ENCODE data around the gene DLEC1.

Gene DLEC1

DNA sequence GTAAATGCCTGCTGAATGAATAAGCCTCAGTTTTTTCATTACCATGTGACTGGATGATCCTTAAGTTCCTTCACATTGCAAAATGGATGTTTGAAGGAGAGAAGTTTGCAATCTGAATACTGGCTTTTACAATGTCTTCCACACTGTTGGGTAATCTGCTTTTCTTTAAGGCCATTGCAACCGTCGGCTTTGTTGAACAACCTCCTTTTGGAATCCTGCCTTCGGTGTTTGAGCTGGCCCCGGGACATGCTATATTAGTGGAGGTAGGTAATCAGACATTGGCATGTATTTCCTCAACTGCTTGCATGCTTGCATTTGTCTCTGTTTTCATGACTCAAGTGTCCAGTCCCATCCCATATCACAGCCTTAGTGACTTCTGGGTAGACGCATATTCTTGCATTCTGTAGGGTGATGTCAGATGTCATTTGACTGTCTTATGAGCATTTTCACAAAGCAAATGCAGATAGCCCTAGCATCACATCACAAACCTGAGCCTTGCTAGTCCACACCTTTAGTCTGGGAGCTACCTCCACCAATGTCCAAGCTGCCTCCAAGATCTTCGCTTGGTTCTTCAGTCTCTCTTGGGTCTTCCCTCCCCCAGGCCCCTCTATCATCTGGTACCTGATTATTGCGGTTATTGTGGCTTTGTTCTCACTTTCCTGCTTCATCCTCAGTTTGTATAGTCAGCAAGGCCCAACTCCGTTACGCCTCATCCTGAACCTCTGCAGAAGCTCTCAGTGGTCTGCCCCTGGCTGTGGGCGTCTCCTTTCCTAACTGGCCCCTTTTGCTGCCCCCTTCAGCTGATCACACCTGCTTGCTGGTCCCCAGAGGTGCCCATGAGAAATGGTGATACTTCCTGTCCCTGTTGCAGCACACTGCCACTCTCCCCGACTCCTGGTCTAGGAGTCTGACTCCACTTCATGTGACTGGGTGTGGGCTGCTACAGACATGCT lies 49.4 kb downstream of the DLEC1 start:
- TF ChIP-seq, protein P1, sequence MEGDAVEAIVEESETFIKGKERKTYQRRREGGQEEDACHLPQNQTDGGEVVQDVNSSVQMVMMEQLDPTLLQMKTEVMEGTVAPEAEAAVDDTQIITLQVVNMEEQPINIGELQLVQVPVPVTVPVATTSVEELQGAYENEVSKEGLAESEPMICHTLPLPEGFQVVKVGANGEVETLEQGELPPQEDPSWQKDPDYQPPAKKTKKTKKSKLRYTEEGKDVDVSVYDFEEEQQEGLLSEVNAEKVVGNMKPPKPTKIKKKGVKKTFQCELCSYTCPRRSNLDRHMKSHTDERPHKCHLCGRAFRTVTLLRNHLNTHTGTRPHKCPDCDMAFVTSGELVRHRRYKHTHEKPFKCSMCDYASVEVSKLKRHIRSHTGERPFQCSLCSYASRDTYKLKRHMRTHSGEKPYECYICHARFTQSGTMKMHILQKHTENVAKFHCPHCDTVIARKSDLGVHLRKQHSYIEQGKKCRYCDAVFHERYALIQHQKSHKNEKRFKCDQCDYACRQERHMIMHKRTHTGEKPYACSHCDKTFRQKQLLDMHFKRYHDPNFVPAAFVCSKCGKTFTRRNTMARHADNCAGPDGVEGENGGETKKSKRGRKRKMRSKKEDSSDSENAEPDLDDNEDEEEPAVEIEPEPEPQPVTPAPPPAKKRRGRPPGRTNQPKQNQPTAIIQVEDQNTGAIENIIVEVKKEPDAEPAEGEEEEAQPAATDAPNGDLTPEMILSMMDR (IDR thresholded peaks at IDR 0.05; ENCODE audit: low read length, missing control alignments): no peak
- H3K4me3 ChIP-seq (replicated peaks; ENCODE audit: low read depth, low read length): no peak overlapping the region

DNA sequence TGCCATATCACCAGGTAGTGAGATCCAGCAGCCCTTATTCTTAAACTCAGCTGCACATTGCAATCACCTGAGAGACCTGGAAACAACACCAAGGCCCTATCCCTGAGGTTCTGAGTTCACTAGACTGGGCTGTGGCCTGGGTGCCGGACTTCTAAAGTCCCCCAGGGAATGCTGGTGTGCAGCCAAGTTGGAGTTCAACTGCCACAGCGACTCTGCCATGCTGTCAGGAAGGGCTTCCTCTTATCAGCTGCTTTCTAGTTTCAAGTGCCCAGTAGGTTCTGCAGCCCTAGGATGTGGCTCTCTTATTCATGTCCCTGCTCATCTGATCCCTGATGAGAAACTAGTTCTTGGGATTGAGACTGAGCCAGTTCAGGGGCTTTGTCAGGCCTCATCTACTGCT lies 50.2 kb downstream of the DLEC1 start:
- H3K4me3 ChIP-seq (replicated peaks; ENCODE audit: low read depth, low read length): no peak overlapping the region
- TF ChIP-seq, protein P1 (IDR thresholded peaks at IDR 0.05; ENCODE audit: low read length, missing control alignments): no peak
- DNase-seq (ENCODE audit: low read depth): no peak

More for the DNA sequence above, 49.4 kb downstream of the DLEC1 start:
- DNase-seq (ENCODE audit: low read depth): no peak

DNA sequence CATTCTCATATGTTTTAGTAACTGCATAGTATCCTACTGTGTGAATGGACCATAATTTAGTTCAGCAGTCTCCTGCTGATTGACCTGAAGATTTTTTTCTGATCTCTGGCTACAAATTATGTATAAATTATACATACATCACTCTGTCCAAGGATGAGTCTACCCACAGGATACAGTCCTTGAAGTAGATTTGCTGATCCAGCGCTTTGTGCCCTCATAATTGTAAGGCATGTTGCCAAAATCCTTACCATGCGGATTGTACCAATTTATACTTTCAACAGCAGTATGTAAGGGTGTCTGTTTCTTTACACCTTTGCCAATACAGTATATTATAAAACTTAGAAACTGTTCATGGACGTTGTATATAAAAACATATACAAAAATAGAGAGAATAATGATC lies 51.4 kb downstream of the DLEC1 start:
- TF ChIP-seq, protein P1 (IDR thresholded peaks at IDR 0.05; ENCODE audit: low read length, missing control alignments): no peak
- no peak for DNase-seq (ENCODE audit: low read depth)
- no peak overlapping the region for H3K4me3 ChIP-seq (replicated peaks; ENCODE audit: low read depth, low read length)

DNA sequence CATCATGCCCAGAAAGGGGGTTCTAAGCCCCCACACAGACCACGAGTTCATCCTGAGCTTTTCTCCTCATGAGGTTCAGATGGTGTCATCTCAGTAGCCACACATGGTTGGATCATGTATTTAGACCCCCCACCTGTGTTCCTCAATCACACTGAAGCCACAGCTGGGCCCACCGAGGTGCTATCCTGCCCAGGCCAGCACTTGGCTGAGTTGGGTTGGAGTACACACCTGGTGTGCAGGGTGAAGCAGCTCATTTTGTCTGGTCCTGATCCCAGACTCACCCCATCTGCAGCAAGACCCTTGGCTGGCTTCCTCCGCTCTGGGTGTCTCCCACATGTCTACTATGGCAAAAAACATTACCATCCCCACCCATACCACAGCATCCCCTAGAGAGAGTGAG lies 56.0 kb downstream of the DLEC1 start:
- TF ChIP-seq, protein P1 (IDR thresholded peaks at IDR 0.05; ENCODE audit: low read length, missing control alignments): no peak
- DNase-seq (ENCODE audit: low read depth): no peak
- no peak overlapping the region for H3K4me3 ChIP-seq (replicated peaks; ENCODE audit: low read depth, low read length)

DNA sequence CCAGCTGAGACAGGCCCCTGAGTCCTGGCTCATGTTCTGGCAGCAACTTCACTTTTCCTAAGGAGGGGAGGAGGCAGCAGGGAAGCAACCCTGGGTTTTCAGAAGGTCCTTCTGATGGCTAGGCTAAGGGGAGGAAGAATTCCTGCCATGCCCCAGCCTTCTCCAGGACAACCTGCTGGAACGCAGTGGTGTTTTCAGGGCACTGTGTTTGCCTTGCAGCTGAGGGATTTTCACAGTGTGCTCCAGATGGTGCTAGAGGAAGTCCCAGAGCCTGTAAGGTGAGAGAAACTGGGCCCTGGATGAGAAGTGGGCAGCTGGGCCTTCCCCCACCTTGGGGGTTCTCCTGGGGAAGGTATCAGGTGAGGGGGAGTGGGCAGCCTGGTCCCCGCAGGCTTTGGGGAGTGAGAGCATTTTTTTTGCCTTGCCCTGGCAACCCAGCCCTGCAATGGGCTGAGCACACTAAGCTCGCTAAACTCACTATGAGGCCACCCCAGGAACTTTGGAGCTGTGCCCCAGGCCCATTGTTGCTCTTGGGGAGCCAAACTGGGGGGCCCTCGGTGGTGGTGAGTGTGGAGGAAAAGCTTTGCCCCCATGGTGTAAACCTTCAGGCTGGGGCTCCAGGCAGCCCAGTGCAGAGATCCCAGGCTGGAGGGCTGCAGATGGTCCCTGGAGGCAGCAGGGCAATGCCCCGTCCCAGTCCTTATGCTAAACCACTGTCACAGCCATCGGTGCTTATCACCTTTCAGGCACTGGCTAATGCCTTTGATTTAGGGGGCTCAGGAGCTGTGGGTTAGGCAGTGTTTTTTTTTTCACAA lies 56.9 kb downstream of the DLEC1 start:
- TF ChIP-seq, protein P1 (IDR thresholded peaks at IDR 0.05; ENCODE audit: low read length, missing control alignments): no peak
- H3K4me3 ChIP-seq (replicated peaks; ENCODE audit: low read depth, low read length): no peak overlapping the region

DNA sequence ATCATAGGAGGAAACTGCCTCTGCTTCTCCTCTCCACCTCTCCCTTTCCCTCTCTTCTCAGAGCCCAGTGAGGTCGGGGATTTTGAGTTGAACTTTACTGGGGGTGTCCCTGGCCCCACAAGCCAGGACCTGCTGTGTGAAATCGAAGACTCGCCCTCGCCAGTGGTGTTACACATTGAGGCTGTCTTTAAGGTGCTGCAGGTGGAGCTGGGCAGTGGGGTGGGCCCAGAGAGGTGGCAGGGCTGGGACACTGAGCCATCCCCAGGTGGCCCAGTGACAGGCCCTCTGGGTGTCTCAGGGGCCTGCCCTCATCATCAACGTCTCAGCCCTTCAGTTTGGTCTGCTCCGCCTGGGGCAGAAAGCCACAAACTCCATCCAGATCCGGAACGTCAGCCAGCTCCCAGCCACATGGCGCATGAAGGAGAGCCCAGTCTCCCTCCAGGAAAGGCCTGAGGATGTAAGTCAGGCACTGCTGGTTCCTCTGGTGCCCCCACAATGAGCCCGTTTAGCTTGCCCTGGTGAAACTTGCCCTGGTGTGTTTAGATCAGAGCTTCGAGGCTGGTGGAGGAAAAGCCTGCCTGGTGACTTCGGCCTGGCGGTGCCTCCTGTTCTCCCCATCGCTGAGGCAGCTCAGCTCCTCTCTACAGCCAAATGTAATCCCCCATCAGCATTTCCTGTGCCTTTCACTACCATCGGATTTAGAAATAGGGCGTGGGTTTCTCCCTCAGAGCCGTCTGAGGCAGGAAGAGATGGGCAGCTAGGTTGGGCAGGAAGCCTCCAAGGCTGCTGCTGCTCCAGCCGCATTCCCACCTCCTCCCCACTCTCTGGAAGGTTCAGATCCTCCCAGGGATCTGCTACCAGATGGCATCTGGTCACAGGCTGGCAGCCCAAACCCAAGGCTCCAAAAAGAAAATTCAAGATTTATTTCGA lies 58.7 kb downstream of the DLEC1 start:
- no peak overlapping the region for H3K4me3 ChIP-seq (replicated peaks; ENCODE audit: low read depth, low read length)
- no peak for DNase-seq (ENCODE audit: low read depth)
- TF ChIP-seq, protein P1 (IDR thresholded peaks at IDR 0.05; ENCODE audit: low read length, missing control alignments): no peak

More for the DNA sequence above, 56.9 kb downstream of the DLEC1 start:
- no peak for DNase-seq (ENCODE audit: low read depth)

Data from fibroblast of pulmonary artery (primary cell).